HCT116 (cell line): ENCODE measurements around the gene CD74.

ENCODE experiments used
- CEBPB ChIP-seq: IDR thresholded peaks from 2 replicates; pipeline ENCODE4 v1.6.1; 2012; ENCODE audit warnings: low read depth
- JUND ChIP-seq: IDR thresholded peaks from 2 replicates; pipeline ENCODE4 v1.6.1; 2012
- POLR2A ChIP-seq: IDR thresholded peaks from 2 replicates; pipeline ENCODE4 v1.7.0; 2011; ENCODE audit warnings: borderline replicate concordance; ENCODE audit not compliant: insufficient read depth, insufficient read length; ENCODE audit errors: extremely low read depth
- POLR2AphosphoS5 ChIP-seq: IDR thresholded peaks from 2 replicates; pipeline ENCODE4 v1.6.1; 2011; ENCODE audit warnings: mild to moderate bottlenecking, low read depth, low read length, moderate library complexity
- TF ChIP-seq, protein P1 (sequence below): IDR thresholded peaks from 2 replicates; pipeline ENCODE4 v1.6.1; 2011; ENCODE audit warnings: mild to moderate bottlenecking, low read length, moderate library complexity; ENCODE audit not compliant: insufficient replicate concordance; ENCODE audit errors: extremely low read depth
- TF ChIP-seq, protein P2 (sequence below), 3 experiments: fragments of 200-600 bp in 1 of 3; sonication (generic) in 1 of 3; IDR thresholded peaks in 2 of 3; conservative IDR thresholded peaks in 1 of 3; 2 replicates each; pipeline ENCODE4 v1.5.1; 2012 to 2017; ENCODE audit warnings: low read depth in 2 of 3, low read length in 2 of 3, antibody characterized with exemption in 1 of 3, borderline replicate concordance in 1 of 3, control low read depth in 1 of 3, mild to moderate bottlenecking in 1 of 3, mixed read lengths in 1 of 3, mixed run types in 1 of 3, moderate library complexity in 1 of 3; ENCODE audit not compliant: insufficient read depth in 1 of 3

DNA sequence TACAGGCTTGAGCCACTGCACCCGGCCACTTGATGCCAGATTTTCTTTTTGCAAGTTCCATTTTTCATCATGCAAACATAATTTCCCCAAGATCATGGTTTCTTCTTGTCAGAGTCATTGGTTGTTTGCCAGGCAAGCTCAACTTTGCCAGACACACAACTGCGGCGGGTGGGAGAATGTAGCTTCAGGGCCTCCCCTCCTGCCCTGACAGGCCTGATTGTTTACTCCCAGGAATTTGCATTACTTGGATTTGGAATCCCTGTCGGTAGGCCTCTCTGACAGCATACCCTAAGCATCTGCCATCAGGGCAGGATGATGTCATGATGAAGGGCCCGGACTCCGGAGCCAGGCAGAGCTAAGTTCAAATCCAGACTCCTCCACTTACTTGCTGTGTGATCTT is 21.8 kb upstream of the CD74 start:
- TF ChIP-seq POLR2AphosphoS5: no peak
- TF ChIP-seq, protein P1, sequence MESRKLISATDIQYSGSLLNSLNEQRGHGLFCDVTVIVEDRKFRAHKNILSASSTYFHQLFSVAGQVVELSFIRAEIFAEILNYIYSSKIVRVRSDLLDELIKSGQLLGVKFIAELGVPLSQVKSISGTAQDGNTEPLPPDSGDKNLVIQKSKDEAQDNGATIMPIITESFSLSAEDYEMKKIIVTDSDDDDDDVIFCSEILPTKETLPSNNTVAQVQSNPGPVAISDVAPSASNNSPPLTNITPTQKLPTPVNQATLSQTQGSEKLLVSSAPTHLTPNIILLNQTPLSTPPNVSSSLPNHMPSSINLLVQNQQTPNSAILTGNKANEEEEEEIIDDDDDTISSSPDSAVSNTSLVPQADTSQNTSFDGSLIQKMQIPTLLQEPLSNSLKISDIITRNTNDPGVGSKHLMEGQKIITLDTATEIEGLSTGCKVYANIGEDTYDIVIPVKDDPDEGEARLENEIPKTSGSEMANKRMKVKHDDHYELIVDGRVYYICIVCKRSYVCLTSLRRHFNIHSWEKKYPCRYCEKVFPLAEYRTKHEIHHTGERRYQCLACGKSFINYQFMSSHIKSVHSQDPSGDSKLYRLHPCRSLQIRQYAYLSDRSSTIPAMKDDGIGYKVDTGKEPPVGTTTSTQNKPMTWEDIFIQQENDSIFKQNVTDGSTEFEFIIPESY: no peak
- TF ChIP-seq, protein P2, sequence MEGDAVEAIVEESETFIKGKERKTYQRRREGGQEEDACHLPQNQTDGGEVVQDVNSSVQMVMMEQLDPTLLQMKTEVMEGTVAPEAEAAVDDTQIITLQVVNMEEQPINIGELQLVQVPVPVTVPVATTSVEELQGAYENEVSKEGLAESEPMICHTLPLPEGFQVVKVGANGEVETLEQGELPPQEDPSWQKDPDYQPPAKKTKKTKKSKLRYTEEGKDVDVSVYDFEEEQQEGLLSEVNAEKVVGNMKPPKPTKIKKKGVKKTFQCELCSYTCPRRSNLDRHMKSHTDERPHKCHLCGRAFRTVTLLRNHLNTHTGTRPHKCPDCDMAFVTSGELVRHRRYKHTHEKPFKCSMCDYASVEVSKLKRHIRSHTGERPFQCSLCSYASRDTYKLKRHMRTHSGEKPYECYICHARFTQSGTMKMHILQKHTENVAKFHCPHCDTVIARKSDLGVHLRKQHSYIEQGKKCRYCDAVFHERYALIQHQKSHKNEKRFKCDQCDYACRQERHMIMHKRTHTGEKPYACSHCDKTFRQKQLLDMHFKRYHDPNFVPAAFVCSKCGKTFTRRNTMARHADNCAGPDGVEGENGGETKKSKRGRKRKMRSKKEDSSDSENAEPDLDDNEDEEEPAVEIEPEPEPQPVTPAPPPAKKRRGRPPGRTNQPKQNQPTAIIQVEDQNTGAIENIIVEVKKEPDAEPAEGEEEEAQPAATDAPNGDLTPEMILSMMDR (IDR thresholded peaks at IDR 0.05 in 2 of 3, conservative IDR thresholded peaks at IDR 0.05 in 1 of 3; ENCODE audit: borderline replicate concordance in 1 of 3, insufficient read depth in 1 of 3, low read depth in 2 of 3, low read length in 2 of 3): no peak
- TF ChIP-seq POLR2A: no peak
- no peak for TF ChIP-seq JUND
- TF ChIP-seq CEBPB: no peak
